CD4-positive, alpha-beta T cell treated with Interleukin-6 at 100 ng/mL for 8 hours (primary cell): Measurements from ENCODE around the gene ZNF385A.
"Not testable (repeated sequence)": the region's sequence is repeated elsewhere in the genome, so short reads cannot be mapped to it uniquely, and the experiment has no call there.

Experiments used
- DNase-seq: peaks from one replicate; pipeline ENCODE4 v3.0.0-alpha.2; 2020; ENCODE audit warnings: mixed read lengths, low spot score

The ZNF385A gene

DNA sequence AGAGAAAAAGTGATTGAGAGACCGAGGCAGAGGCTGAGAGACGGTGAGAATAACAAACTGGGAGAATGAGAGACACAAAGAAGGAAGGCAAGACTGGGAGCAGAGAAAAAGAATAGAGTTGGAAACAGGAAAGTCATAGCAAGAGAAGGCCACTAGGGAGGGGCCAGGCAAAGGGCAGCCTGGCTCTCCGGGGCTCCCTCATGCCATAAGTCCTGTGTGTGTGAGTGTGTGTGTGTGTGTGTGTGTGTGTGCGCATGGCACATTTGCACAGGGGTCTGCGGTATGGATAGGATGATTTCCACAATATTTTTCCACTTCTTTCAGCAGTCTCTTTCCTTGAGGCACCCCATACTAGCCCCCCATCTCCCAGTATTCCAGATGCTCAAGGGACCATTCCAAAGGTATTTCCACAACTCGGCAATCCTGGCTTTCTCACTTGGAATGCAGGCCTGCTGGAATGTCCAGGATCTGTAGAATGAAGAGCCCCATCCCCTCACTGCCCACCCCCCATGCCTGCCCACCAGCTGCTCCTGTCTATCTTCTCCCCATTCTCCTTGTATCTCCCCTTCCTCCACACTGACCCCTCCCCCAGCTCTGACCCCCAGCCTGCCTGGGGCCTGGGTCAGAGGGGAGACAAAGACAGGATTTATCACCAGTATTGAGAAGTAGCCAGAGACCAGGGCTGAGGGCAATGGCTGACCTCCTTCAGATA is 29.3 kb downstream of the ZNF385A start:
- DNase-seq = no peak

GRCh38 chr12:54354271-54354670 is 30.3 kb downstream of the ZNF385A start:
- DNase-seq = not testable (repeated sequence)

- no peak for DNase-seq
Measured at GRCh38 chr12:54352891-54353874, 31.4 kb downstream of the ZNF385A start.

GRCh38 chr12:54352022-54352531 is 32.5 kb downstream of the ZNF385A start:
- no peak for DNase-seq

GRCh38 chr12:54351341-54351740 is 33.2 kb downstream of the ZNF385A start:
- DNase-seq = no peak

DNA sequence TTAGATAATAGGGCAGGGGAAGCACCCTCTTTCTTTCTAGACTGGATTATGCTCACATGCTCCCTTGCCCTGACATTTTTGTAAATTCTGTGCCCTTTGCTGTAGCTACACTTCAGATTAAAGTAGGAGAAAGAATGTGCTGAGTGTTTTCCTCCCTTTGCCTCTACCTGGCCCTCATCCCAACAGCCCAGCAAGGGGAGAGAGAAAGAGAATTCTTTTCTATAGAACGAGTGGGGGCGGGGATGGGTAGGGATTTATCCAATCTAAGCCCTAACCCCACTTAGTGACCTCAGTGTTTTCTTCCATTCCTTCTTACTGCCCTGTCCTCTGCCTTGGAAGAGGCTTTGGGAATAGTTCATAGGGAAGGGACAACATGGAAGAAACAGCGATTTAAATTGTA is 33.8 kb downstream of the ZNF385A start:
- DNase-seq = no peak

GRCh38 chr12:54349679-54350078 is 34.9 kb downstream of the ZNF385A start:
- no peak for DNase-seq

GRCh38 chr12:54349036-54349435 is 35.5 kb downstream of the ZNF385A start:
- DNase-seq = no peak

DNA sequence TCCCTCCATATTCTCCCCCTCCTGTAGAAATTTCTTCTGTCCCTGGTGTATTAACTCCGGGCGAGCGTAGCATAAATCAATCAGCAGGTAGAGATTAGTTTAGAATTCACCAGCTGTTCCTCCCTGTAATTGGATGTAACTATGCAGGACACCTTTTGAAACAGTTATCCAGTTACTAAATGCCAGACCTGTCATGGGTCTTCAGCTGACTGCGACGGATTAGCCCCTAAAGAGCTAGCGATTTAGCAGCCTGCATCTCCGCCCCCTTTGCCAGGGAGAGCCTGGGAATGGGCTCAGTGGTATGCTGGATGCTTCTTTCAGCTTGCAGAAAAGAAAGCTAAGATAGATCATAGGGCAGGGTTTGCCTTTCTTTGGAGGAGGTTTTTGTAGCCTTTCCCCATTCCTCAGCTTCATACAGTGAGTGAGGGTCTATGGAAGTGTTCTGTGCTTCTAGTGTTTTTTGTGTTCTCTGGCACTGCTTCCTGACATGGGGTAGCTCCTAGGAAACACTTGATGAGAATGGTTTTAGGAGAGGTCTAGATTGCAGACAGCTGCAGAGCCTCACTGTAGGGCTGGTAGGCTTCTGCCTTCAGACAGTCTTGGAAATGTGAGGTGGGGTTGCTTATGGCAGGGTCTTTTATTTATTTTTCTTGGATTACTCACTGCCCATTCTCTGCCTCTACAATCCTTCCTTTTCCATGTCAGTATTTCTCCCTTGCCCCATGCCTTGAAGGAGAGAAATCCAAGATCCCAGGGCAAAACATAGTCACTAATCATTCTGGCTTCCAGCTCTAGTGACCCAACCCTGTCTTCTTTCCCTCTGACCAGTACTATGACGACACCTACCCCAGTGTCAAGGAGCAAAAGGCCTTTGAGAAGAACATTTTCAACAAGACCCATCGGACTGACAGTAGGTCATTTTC is 42.9 kb downstream of the ZNF385A start:
- no peak for DNase-seq

DNA sequence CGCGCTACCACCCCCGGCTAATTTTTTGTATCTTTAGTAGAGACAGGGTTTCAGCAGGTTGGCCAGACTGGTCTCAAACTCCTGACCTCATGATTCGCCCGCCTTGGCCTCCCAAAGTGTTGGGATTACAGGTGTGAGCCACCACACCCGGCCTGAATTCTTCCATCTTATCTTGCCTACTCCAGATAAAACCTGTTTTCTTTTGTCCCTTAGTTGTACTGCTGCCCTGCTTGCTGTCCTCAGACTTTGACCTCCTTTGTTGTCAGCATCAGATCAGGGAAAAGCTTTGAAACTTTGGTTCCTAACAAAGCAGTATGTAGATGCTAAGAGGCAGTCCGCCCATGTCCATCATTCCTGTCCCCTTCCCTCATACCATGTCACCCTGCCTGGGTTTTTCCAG is 43.7 kb downstream of the ZNF385A start:
- DNase-seq = no peak

DNA sequence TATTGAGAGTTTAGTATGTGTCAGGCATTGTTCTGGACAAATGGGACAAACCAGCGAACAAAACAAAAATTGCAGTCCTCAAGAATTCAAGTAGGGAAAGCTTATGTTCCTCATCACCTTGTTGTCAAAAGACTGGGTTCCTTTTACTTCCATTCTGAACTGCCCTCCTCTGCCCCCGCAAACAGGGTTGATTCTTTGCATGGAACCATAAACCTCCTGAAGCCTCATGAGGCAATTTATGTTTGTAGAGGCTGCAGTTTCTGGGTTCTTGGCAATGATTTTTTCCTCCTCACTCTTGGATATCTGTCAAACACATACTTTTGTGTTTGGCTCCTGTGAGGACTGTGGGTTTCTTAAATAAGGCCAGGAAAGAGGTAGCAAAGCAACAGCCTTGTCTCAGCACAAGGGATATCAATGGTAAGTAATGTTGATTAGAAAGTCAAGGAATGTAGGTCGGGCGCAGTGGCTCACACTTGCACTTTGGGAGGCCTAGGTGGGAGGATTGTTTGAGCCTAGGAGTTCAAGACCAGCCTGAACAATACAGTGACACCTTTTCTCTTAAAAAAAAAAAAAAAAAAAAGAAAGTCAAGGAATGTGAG is 45.7 kb downstream of the ZNF385A start:
- DNase-seq = no peak

DNA sequence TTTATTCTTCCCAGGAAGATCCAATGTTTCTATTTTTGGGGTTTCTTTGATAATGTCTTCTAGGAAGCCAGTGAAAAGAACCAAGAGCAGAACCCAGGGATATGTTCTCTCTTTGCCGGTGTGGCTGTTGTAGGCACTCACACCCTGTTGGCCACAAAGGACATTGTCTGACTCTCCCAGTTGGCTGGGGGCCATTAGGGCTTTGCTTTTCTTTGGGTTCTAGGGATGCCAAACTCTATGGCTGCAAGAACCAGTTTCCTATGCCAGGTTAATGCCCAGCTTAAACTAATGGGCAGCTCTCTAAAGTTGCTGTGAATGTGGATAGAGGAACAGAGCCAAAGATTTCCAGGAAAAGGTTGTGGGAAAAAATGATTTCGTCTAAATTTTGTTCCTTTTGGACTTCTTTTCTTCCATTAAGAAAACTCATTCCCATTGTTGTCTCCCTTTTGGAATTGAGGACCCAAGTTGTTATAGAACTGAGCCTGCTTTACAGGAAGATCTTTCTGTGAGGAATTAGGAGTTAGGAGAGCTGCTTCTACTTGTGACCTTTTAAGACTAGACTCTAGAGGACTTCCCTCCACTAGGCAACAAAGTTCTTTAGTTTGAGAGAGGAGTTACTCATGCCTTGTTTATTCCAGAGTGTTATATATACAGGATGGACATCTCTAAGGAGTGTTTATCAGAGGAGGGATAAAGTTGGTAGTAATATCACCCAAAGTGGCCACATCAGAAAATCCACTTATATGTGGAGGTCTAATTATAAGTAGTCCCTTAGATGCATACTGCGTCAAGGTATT is 46.5 kb downstream of the ZNF385A start:
- no peak for DNase-seq

DNA sequence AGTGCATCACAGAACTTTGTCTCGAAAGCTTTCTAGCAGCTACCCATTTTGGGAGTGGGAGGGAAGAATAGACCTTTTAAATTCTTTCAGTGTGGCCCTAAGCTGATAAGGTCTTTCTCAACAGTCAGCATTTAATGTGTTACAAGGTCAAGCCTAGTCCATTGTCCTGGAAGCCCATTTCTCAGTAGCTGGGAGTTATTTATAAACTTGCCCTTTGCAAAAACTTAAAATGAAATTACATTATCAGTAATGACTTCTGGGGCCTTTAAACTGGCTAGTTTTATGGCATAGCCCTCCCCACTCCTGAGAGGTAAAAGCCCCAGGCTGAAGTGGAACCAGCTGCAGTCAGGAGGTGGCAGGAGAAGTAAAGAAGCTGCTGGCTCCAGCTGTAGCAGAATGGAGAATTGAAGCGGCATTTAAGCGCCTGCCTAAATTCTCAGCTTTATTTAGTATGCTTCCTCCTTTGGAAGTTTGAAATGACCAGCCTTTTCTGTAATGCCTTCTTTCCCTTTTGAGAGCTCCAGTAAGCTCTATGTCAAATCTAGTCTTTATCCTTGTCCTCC is 47.2 kb downstream of the ZNF385A start:
- no peak for DNase-seq

DNA sequence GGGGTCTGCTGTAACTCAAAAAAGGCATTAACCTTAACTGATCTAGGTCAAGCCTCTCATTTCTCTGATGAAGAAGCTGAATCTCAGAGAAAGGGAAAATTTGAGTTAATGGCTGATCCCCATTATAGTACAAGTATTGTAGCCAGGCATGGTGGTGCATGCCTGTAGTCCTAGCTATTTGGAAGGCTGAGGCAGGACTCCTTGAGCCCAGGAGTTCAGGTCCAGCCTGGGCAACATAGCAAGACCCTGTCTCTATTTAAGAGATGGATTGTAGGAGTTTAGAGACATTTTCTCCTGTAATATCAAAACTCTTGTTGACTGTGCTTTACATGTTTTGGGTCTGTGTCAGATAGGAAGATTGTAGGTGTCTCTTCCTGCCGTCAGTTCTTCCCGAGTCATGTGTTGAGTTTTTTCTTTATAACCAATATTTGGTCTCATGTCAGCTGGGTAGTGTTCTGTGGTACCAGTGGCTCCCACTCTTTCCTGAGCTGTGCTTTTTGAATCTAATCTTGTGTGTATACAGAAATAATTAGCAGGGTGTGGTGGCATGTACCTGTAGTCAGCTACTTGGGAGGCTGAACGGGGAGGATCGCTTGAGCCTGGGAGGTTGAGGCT is 51.0 kb downstream of the ZNF385A start:
- no peak for DNase-seq

DNA sequence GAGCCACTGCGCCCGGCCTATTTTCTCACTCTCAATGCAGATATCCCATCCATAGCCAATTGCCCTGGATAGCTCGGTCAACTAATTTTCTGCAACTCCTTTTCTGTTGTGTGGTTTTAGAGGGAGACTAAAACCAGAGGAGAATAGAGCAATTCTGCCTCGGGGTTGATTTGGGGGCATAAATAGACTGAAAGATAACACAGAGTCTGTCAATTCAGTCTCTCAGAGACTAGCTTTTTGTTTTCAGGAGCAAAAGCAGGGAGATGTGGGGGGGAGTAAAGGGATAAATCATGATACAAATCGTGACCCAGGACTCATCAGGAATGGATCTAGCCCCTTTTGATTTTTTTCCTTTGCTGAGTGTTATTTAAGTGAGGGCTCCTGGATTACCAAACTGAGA is 53.1 kb downstream of the ZNF385A start:
- DNase-seq = no peak

GRCh38 chr12:54330442-54330841 is 54.1 kb downstream of the ZNF385A start:
- no peak for DNase-seq

DNA sequence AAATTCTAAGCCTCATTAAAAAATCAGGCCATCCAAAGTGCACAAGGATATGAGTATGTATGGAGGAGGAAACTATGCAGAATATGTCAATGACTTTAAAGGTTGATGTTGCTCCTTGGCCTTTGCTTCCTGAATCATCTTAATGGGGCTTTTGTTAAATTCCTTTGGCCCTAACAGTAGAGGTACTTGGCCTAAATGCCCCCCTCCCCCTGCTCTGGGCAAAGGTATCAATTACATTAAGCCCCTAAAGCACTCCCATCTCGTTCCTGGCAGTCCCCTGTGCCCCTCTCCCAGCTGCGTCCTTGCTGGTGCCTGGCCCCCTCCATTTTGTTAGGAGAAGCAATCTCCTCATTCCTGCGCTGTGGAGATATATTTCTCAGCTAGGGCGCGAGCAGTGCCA is 54.8 kb downstream of the ZNF385A start:
- DNase-seq = no peak

- no peak for DNase-seq
Measured at GRCh38 chr12:54328595-54329337, 55.8 kb downstream of the ZNF385A start.
